Adrenal gland (tissue), 5 donors: Measurements from ENCODE around the gene PSMD13.

Source experiments
- CTCF ChIP-seq, 6 experiments: fragments of 450-650 bp in 4 of 6; fragments of 200-600 bp in 2 of 6; sonication (generic) in 1 of 6; IDR thresholded peaks; 1 replicate in 5 of 6; 2 replicates in 1 of 6; pipeline versions ENCODE4 v1.5.1 to v1.8.0; 2016 to 2021; ENCODE audit warnings: antibody characterized with exemption in 6 of 6, mild to moderate bottlenecking in 2 of 6, moderate library complexity in 1 of 6
- POLR2A ChIP-seq, 2 donors: fragments of 450-650 bp; IDR thresholded peaks; one replicate each; pipeline ENCODE4 v1.6.1; 2017; ENCODE audit warnings: antibody characterized with exemption in 2 of 2, mild to moderate bottlenecking in 2 of 2, moderate library complexity in 1 of 2
- donor health status: DM: no; HTN: no; CAD: no.

GRCh38 chr11:199782-200181 is 37.0 kb upstream of the PSMD13 start:
- TF ChIP-seq CTCF (IDR thresholded peaks at IDR 0.05) (no peak), POLR2A (IDR thresholded peaks at IDR 0.05) (no peak)
